ENCODE data around the gene MCC. TPM values are rescaled to one million over a fixed set of nuclear protein-coding genes. Genes with fewer than 3 reads are reported as not detected.

Gene MCC
- total RNA-seq, 4 donors from 2014 or later, result 17.1 to 90.7 (median 40.1) TPM

- no peak overlapping the region for H3K27ac ChIP-seq
- H3K4me1 ChIP-seq, result no peaks in the 10 kb centered on the region
- H3K9me3 ChIP-seq, result no peaks in the 10 kb centered on the region
- no peak for DNase-seq
- TF ChIP-seq CTCF (IDR thresholded peaks at IDR 0.05) (no peak), POLR2A (IDR thresholded peaks at IDR 0.05) (no peak)
- no peak overlapping the region for H3K4me3 ChIP-seq
- no peaks in the 10 kb centered on the region for H3K27me3 ChIP-seq
- H3K36me3 ChIP-seq, result no peaks in the 10 kb centered on the region
- intact Hi-C loops (cut with DNase I; ENCODE audit: low total_unique reads), result no loop called here
Measured at GRCh38 chr5:113331209-113331551, 157.1 kb downstream of the MCC start.

GRCh38 chr5:113330533-113331208 lies 157.6 kb downstream of the MCC start:
- TF ChIP-seq CTCF (IDR thresholded peaks at IDR 0.05), result peak; percentile 41 to 60 (median 49)
- no peak for TF ChIP-seq POLR2A (IDR thresholded peaks at IDR 0.05)
- Histone ChIP-seq H3K4me1 (no peaks in the 10 kb centered on the region), H3K27ac (no peak overlapping the region), H3K27me3 (no peaks in the 10 kb centered on the region), H3K36me3 (no peaks in the 10 kb centered on the region), H3K9me3 (no peaks in the 10 kb centered on the region), H3K4me3 (no peak overlapping the region)
- no peak for DNase-seq
- intact Hi-C loops (cut with DNase I; ENCODE audit: low total_unique reads), result no loop called here

GRCh38 chr5:113329981-113330380 lies 158.3 kb downstream of the MCC start:
- Histone ChIP-seq H3K36me3 (no peaks in the 10 kb centered on the region), H3K27ac (no peak overlapping the region), H3K27me3 (no peaks in the 10 kb centered on the region), H3K4me1 (no peaks in the 10 kb centered on the region), H3K9me3 (no peaks in the 10 kb centered on the region), H3K4me3 (no peak overlapping the region)
- intact Hi-C loops (cut with DNase I; ENCODE audit: low total_unique reads), result no loop called here
- DNase-seq, result no peak
- TF ChIP-seq POLR2A (IDR thresholded peaks at IDR 0.05), result no peak
- no peak for TF ChIP-seq CTCF (IDR thresholded peaks at IDR 0.05)

GRCh38 chr5:113325054-113325453 lies 163.2 kb downstream of the MCC start:
- Histone ChIP-seq H3K27ac (no peak overlapping the region), H3K36me3 (no peaks in the 10 kb centered on the region), H3K27me3 (no peaks in the 10 kb centered on the region), H3K4me3 (no peak overlapping the region), H3K4me1 (no peaks in the 10 kb centered on the region), H3K9me3 (no peaks in the 10 kb centered on the region)
- no peak for TF ChIP-seq POLR2A (IDR thresholded peaks at IDR 0.05)
- intact Hi-C loops (cut with DNase I; ENCODE audit: low total_unique reads), result no loop called here
- no peak for DNase-seq

DNA sequence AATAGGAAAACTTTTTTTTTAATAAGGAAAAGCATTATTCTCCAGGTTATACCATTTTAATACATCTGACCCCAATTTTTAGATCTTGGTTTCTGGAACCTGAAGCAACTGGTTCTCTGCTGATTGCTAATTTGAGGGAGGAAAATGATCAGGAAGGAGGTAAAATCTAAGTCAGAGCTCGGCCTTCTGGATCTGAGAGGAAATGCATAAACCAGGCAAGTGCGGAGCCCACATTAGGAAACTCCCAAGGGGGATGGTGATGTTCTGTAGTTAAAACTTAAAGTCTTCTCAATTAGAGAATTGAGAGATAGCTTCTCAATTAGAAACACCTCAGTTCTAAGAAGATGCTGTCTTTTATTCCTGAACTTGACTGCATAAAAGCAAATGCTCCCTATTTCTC lies 167.0 kb downstream of the MCC start:
- H3K4me1 ChIP-seq, result no peaks in the 10 kb centered on the region
- H3K27me3 ChIP-seq, result no peaks in the 10 kb centered on the region
- no peaks in the 10 kb centered on the region for H3K9me3 ChIP-seq
- no peaks in the 10 kb centered on the region for H3K36me3 ChIP-seq
- DNase-seq, result no peak
- TF ChIP-seq CTCF (IDR thresholded peaks at IDR 0.05) (peak in 1 of 4 experiments; percentile 13), POLR2A (IDR thresholded peaks at IDR 0.05) (no peak)
- H3K4me3 ChIP-seq, result no peak overlapping the region
- no peak overlapping the region for H3K27ac ChIP-seq
- intact Hi-C loops (cut with DNase I; ENCODE audit: low total_unique reads), result no loop called here

Data from uterus (tissue), 4 donors.